ENCODE results near the gene GLRA1.
"Not testable (repeated sequence)": the region's sequence is repeated elsewhere in the genome, so short reads cannot be mapped to it uniquely, and the experiment has no call there.

GLRA1 gene

DNA sequence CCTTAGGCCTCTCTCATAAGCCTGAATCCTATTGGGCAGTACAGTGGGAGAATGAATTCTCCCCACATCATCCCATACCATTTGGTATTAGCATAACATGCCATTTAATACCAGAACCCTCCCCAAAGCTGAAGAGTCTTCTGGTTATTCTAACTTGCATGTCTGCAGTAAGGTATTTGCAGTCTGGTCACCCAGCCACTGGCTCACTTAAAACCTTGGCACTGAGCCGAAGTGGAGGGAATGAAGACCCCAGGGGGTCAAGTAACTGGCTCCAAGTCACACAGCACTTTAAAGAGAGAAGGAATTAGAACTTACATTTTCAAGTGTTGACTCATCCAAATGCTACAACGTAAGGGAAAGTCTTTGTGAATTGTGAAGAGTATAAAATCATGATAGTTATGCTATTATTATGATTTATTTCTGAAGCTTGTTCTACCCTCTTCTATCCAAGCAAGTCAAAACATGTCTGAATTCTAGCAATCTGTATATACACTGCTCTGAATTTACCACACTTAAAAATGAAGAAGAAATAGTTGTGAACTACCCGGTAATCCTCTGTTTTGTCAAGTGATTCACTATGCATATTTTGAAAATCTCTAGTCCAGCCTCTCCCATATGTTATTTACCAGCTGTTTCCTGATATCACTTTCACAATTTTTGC lies 28.5 kb downstream of the GLRA1 start:
- DNase-seq (ENCODE audit: low read depth): no peak
- TF ChIP-seq, protein P1, sequence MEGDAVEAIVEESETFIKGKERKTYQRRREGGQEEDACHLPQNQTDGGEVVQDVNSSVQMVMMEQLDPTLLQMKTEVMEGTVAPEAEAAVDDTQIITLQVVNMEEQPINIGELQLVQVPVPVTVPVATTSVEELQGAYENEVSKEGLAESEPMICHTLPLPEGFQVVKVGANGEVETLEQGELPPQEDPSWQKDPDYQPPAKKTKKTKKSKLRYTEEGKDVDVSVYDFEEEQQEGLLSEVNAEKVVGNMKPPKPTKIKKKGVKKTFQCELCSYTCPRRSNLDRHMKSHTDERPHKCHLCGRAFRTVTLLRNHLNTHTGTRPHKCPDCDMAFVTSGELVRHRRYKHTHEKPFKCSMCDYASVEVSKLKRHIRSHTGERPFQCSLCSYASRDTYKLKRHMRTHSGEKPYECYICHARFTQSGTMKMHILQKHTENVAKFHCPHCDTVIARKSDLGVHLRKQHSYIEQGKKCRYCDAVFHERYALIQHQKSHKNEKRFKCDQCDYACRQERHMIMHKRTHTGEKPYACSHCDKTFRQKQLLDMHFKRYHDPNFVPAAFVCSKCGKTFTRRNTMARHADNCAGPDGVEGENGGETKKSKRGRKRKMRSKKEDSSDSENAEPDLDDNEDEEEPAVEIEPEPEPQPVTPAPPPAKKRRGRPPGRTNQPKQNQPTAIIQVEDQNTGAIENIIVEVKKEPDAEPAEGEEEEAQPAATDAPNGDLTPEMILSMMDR (IDR thresholded peaks at IDR 0.05; ENCODE audit: low read depth, low read length): no peak
- TF ChIP-seq POLR2A (IDR thresholded peaks at IDR 0.05; ENCODE audit: extremely low read depth, insufficient read length): no peak
- TF ChIP-seq, protein P2, sequence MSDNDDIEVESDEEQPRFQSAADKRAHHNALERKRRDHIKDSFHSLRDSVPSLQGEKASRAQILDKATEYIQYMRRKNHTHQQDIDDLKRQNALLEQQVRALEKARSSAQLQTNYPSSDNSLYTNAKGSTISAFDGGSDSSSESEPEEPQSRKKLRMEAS (IDR thresholded peaks at IDR 0.05; ENCODE audit: low read depth, low read length): no peak
- TF ChIP-seq MYC (IDR thresholded peaks at IDR 0.05; ENCODE audit: low read depth, low read length): no peak
- H3K4me3 ChIP-seq (ENCODE audit: low read depth, low read length): no peak overlapping the region

DNA sequence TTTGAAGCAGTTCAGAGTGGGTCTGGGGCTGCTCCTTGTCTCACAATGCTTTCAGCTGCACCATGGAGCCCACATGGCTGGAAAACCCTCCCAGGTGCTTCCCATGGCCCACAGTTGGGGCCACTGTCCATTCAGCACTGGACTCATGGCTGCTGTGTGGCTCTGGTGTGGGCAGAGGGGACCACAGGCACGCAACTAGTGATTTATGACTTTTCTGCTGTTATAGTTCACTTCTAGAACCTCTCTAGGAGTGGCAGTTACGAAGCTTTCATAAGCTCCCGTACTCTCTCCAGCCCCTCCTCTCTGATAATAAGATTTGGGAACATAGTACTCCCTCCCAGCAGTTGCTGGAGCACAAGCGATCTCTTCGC lies 29.0 kb downstream of the GLRA1 start:
- no peak overlapping the region for H3K4me3 ChIP-seq (ENCODE audit: low read depth, low read length)
- no peak for DNase-seq (ENCODE audit: low read depth)
- TF ChIP-seq, protein P1 (IDR thresholded peaks at IDR 0.05; ENCODE audit: low read depth, low read length): no peak
- TF ChIP-seq POLR2A (IDR thresholded peaks at IDR 0.05; ENCODE audit: extremely low read depth, insufficient read length) (no peak), MYC (IDR thresholded peaks at IDR 0.05; ENCODE audit: low read depth, low read length) (no peak)
- TF ChIP-seq, protein P2 (IDR thresholded peaks at IDR 0.05; ENCODE audit: low read depth, low read length): no peak

DNA sequence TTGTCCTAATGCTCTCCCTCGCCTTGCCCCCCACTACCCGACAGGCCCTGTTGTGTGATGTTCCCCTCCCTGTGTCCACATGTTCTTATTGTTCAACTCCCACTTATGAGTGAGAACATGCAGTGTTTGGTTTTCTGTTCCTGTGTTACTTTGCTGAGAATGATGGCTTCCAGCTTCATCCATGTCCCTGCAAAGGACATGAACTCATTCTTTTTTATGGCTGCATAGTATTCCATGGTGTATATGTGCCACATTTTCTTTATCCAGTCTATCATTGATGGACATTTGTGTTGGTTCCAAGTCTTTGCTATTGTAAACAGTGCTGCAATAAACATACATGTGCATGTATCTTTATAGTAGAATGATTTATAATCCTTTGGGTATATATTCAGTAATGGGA lies 31.2 kb downstream of the GLRA1 start:
- not testable (repeated sequence) for DNase-seq (ENCODE audit: low read depth)

DNA sequence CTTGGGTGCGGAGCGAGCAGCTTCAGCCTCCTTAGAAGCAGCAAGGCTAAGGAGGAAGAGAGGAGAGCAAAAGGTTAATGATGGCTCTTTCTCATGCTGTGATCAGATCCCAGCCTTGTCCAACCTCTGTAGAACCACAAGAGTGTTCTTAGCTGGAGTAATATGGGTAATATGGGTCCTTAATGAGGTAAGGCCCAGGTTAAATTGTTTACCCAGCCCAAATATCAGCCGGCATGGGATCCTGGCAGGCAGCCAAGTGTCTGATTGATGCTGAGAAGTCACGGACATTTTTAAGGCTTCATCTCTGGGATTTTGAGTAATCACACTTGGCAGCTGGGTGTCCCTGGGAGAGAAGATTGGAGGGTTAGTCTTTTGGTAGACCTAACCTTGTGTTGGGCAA lies 32.3 kb downstream of the GLRA1 start:
- no peak for DNase-seq (ENCODE audit: low read depth)
- TF ChIP-seq, protein P1 (IDR thresholded peaks at IDR 0.05; ENCODE audit: low read depth, low read length): no peak
- TF ChIP-seq POLR2A (IDR thresholded peaks at IDR 0.05; ENCODE audit: extremely low read depth, insufficient read length) (no peak), MYC (IDR thresholded peaks at IDR 0.05; ENCODE audit: low read depth, low read length) (no peak)
- TF ChIP-seq, protein P2 (IDR thresholded peaks at IDR 0.05; ENCODE audit: low read depth, low read length): no peak

More for the DNA sequence above, 31.2 kb downstream of the GLRA1 start:
- H3K4me3 ChIP-seq (ENCODE audit: low read depth, low read length): not testable (repeated sequence)

DNA sequence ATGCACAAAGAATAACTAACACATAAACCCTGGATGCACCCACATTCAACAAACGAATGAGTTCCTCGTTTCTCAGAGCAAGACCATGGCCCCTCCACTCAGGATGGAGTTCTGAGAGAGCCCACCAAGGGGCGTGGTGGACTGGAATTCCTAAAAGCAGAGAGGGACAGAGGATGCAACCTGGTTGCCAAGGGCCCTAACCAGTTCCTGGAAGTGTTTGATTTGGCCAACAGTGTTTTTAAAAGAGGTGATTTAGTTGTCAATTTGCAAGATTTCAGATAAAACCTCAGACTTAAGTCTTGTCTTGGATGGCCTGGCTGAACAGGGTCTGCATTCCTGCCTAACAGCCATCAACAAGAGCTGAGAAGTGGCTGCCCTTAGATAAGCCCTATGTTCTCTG lies 34.4 kb downstream of the GLRA1 start:
- TF ChIP-seq POLR2A (IDR thresholded peaks at IDR 0.05; ENCODE audit: extremely low read depth, insufficient read length): no peak
- TF ChIP-seq, protein P2 (IDR thresholded peaks at IDR 0.05; ENCODE audit: low read depth, low read length): no peak
- TF ChIP-seq, protein P1 (IDR thresholded peaks at IDR 0.05; ENCODE audit: low read depth, low read length): no peak
- no peak for TF ChIP-seq MYC (IDR thresholded peaks at IDR 0.05; ENCODE audit: low read depth, low read length)
- H3K4me3 ChIP-seq (ENCODE audit: low read depth, low read length): no peak overlapping the region
- DNase-seq (ENCODE audit: low read depth): no peak

More for the DNA sequence above, 32.3 kb downstream of the GLRA1 start:
- no peak overlapping the region for H3K4me3 ChIP-seq (ENCODE audit: low read depth, low read length)

DNA sequence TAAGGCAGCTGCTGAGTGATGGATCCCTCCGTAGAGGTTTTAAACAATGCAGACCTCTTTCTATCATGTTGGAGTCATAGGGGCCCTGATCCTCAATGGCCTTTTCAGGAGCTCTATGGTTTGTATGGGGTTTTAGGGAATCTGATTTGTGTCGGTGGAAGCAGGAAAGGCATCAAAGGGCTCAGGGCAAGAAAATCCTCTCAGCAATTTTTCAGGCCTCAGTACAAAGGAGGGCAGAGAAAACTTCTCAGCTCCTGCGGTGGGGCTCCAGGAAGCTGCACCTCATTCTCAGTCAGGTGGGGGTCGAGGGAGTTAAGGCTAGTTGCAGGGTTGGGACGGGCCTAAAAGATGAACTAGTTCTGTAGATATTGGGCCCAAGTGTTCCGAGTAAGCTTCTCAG lies 35.0 kb downstream of the GLRA1 start:
- TF ChIP-seq, protein P2 (IDR thresholded peaks at IDR 0.05; ENCODE audit: low read depth, low read length): no peak
- no peak for TF ChIP-seq POLR2A (IDR thresholded peaks at IDR 0.05; ENCODE audit: extremely low read depth, insufficient read length)
- H3K4me3 ChIP-seq (ENCODE audit: low read depth, low read length): no peak overlapping the region
- no peak for DNase-seq (ENCODE audit: low read depth)
